Measurements from ENCODE around the gene PIF1. TPM values are rescaled to one million over a fixed set of nuclear protein-coding genes. Genes with fewer than 3 reads are reported as not detected.

Gene PIF1
- total RNA-seq, 1 experiment from 2014 or later: 13.4 TPM

DNA sequence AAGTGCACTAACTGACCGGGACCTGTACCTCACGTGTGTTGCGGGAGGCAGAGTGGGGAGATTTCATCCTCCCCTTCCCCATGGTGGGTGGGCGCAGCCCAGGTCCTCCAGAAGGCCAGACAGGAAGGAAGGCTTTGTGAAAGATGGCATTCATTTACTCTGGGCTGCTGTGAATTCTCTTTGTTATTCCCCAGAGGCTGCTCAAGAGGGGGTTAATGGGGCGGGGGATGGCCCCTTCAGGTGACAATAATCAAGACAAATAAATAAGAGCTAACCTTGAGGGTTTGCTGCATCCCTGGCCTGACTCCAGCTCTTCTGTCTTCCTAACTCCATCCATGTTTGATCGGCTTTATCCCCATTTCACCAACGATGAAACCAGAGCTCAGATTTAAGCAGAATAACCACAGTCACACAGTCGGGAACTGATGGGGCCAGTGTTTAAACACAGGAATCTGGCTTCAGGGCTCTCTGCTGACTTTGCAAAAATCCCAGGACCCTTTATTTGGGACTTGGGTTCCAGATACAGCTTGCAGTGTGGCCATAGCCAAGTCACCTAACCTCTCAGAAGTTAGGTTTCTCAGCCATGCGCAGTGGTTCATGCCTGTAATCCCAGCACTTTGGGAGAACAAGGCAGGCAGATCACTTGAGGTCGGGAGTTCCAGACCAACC is 16.5 kb downstream of the PIF1 start:
- ChIA-PET POLR2A (interaction anchor here (1.0 to 1.6 kb wide), 2 partner anchors 78 to 81 kb away, joined by 3 to 5 read pairs; no protein-coding TSS in a partner anchor), CTCF (interaction anchor here (0.6 to 17.5 kb wide), 28 partner anchors 8 to 189 kb away, joined by 3 to 233 read pairs (median 4); no protein-coding TSS in a partner anchor)
- intact Hi-C loops (cut with micrococcal nuclease): no loop called here
- no TSS peak for BruUV-seq (replicated peaks)
- Mint-ChIP-seq H3K27ac (ENCODE audit: low read depth, unreplicated experiment) (no peak overlapping the region), H3K36me3 (ENCODE audit: insufficient read depth, unreplicated experiment) (no peaks in the 10 kb centered on the region), H3K4me1 (ENCODE audit: insufficient read depth, unreplicated experiment) (no peaks in the 10 kb centered on the region), H3K4me3 (ENCODE audit: unreplicated experiment) (no peak overlapping the region), H3K9me3 (ENCODE audit: unreplicated experiment) (no peaks in the 10 kb centered on the region), H3K27me3 (ENCODE audit: insufficient read depth, unreplicated experiment) (no peaks in the 10 kb centered on the region)
- TF ChIP-seq, protein P1, sequence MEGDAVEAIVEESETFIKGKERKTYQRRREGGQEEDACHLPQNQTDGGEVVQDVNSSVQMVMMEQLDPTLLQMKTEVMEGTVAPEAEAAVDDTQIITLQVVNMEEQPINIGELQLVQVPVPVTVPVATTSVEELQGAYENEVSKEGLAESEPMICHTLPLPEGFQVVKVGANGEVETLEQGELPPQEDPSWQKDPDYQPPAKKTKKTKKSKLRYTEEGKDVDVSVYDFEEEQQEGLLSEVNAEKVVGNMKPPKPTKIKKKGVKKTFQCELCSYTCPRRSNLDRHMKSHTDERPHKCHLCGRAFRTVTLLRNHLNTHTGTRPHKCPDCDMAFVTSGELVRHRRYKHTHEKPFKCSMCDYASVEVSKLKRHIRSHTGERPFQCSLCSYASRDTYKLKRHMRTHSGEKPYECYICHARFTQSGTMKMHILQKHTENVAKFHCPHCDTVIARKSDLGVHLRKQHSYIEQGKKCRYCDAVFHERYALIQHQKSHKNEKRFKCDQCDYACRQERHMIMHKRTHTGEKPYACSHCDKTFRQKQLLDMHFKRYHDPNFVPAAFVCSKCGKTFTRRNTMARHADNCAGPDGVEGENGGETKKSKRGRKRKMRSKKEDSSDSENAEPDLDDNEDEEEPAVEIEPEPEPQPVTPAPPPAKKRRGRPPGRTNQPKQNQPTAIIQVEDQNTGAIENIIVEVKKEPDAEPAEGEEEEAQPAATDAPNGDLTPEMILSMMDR (IDR thresholded peaks at IDR 0.05; ENCODE audit: unreplicated experiment): no peak
- DNase-seq (ENCODE audit: unreplicated experiment): no peak

DNA sequence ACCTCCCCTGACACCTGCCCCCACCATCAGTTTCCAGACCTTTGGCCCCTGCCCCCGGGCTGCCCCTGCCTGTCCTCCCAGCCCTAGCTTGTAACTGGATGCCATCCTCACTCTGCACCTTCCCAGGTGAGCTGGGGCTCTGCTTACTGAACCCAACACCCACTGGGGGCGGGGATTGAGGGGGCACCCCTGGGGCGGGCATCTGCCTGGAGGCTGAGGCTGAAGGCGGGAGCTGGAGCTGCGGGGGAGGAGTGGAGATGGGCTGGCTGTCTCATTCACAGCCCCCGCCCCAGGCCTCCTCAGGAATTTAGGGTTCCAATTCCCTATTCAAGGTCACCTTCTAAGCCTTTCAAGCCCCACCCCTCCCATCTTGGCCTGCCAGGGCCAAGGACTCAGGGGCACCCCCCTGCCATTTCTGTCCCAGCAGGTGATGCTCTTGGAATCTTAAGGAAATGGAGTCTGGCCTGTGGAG is 17.7 kb downstream of the PIF1 start:
- DNase-seq (ENCODE audit: unreplicated experiment): no peak
- H3K27ac Mint-ChIP-seq (ENCODE audit: low read depth, unreplicated experiment): no peak overlapping the region
- no peaks in the 10 kb centered on the region for H3K9me3 Mint-ChIP-seq (ENCODE audit: unreplicated experiment)
- intact Hi-C loops (cut with micrococcal nuclease): no loop called here
- H3K4me1 Mint-ChIP-seq (ENCODE audit: insufficient read depth, unreplicated experiment): no peaks in the 10 kb centered on the region
- CTCF ChIA-PET: interaction anchor here (1.0 to 17.5 kb wide), 3 partner anchors 10 to 117 kb away, joined by 4 to 233 read pairs (median 5); no protein-coding TSS in a partner anchor
- H3K36me3 Mint-ChIP-seq (ENCODE audit: insufficient read depth, unreplicated experiment): no peaks in the 10 kb centered on the region
- BruUV-seq (replicated peaks): no TSS peak
- no peak overlapping the region for H3K4me3 Mint-ChIP-seq (ENCODE audit: unreplicated experiment)
- POLR2A ChIA-PET: no interaction called here
- TF ChIP-seq, protein P1 (IDR thresholded peaks at IDR 0.05; ENCODE audit: unreplicated experiment): no peak
- no peaks in the 10 kb centered on the region for H3K27me3 Mint-ChIP-seq (ENCODE audit: insufficient read depth, unreplicated experiment)

- TF ChIP-seq, protein P1 (IDR thresholded peaks at IDR 0.05; ENCODE audit: unreplicated experiment): no peak
- no peaks in the 10 kb centered on the region for H3K4me1 Mint-ChIP-seq (ENCODE audit: insufficient read depth, unreplicated experiment)
- ChIA-PET POLR2A (no interaction called here), CTCF (interaction anchor here (0.6 to 17.5 kb wide), 4 partner anchors 10 to 1633 kb away, joined by 3 to 233 read pairs (median 4); no protein-coding TSS in a partner anchor)
- H3K27ac Mint-ChIP-seq (ENCODE audit: low read depth, unreplicated experiment): no peak overlapping the region
- no peak overlapping the region for H3K4me3 Mint-ChIP-seq (ENCODE audit: unreplicated experiment)
- DNase-seq (ENCODE audit: unreplicated experiment): no peak
- no TSS peak for BruUV-seq (replicated peaks)
- no peaks in the 10 kb centered on the region for H3K27me3 Mint-ChIP-seq (ENCODE audit: insufficient read depth, unreplicated experiment)
- H3K9me3 Mint-ChIP-seq (ENCODE audit: unreplicated experiment): no peaks in the 10 kb centered on the region
- no peaks in the 10 kb centered on the region for H3K36me3 Mint-ChIP-seq (ENCODE audit: insufficient read depth, unreplicated experiment)
- intact Hi-C loops (cut with micrococcal nuclease): no loop called here
These were observed 18.2 kb downstream of the PIF1 start for GRCh38 chr15:64807051-64807749.

GRCh38 chr15:64806509-64806908 is 18.9 kb downstream of the PIF1 start:
- CTCF ChIA-PET: interaction anchor here (1.1 to 17.5 kb wide), 2 partner anchors 77 to 121 kb away, joined by 3 to 233 read pairs; no protein-coding TSS in a partner anchor
- TF ChIP-seq, protein P1 (IDR thresholded peaks at IDR 0.05; ENCODE audit: unreplicated experiment): no peak
- Mint-ChIP-seq H3K4me3 (ENCODE audit: unreplicated experiment) (no peak overlapping the region), H3K36me3 (ENCODE audit: insufficient read depth, unreplicated experiment) (no peaks in the 10 kb centered on the region), H3K27ac (ENCODE audit: low read depth, unreplicated experiment) (no peak overlapping the region), H3K27me3 (ENCODE audit: insufficient read depth, unreplicated experiment) (no peaks in the 10 kb centered on the region), H3K9me3 (ENCODE audit: unreplicated experiment) (no peaks in the 10 kb centered on the region), H3K4me1 (ENCODE audit: insufficient read depth, unreplicated experiment) (no peaks in the 10 kb centered on the region)
- BruUV-seq (replicated peaks): no TSS peak
- intact Hi-C loops (cut with micrococcal nuclease): no loop called here
- POLR2A ChIA-PET: interaction anchor here (0.7 kb wide), 1 partner anchor 10 kb away, joined by 3 read pairs; no protein-coding TSS in a partner anchor
- DNase-seq (ENCODE audit: unreplicated experiment): no peak

Data from MCF 10A (cell line).